Esophagus muscularis mucosa (tissue), 4 donors: Measurements from ENCODE around the gene CDH4. TPM values are rescaled to one million over a fixed set of nuclear protein-coding genes. Genes with fewer than 3 reads are reported as not detected.

ENCODE experiments used
- DNase-seq: peaks from one replicate; pipeline ENCODE4 v3.0.0-alpha.2; 2017; ENCODE audit errors: extremely low spot score
- H3K27ac ChIP-seq, 4 donors: fragments of 200-600 bp; sonication (generic); replicated peaks in 1 of 4; 1 replicate in 3 of 4; 2 replicates in 1 of 4; pipeline ENCODE4 v1.5.1; 2016 to 2019; ENCODE audit warnings: mild to moderate bottlenecking in 1 of 4
- H3K27me3 ChIP-seq, 4 donors: fragments of 200-600 bp; sonication (generic); one replicate each; pipeline versions ENCODE4 v1.5.1 to v1.6.0; 2016 to 2019
- H3K36me3 ChIP-seq, 4 donors: fragments of 200-600 bp; sonication (generic); one replicate each; pipeline ENCODE4 v1.5.1; 2016 to 2019
- H3K4me1 ChIP-seq, 4 donors: fragments of 200-600 bp; sonication (generic); one replicate each; pipeline ENCODE4 v1.5.1; 2016 to 2019
- H3K4me3 ChIP-seq, 4 donors: fragments of 200-600 bp; sonication (generic); 1 replicate in 2 of 4; 2 replicates in 2 of 4; pipeline ENCODE4 v1.5.1; 2016 to 2019; ENCODE audit warnings: mild to moderate bottlenecking in 4 of 4, moderate library complexity in 1 of 4
- H3K9me3 ChIP-seq, 4 donors: fragments of 200-600 bp; sonication (generic); 1 replicate in 3 of 4; 2 replicates in 1 of 4; pipeline ENCODE4 v1.5.1; 2016 to 2019
- CTCF ChIP-seq, 3 experiments: fragments of 200-600 bp in 2 of 3; fragments of 450-650 bp in 1 of 3; sonication (generic) in 2 of 3; IDR thresholded peaks; one replicate each; pipeline ENCODE4 v1.5.1; 2017 to 2019; ENCODE audit warnings: antibody characterized with exemption in 3 of 3, mild to moderate bottlenecking in 2 of 3, moderate library complexity in 1 of 3
- EP300 ChIP-seq: sonication (generic); formaldehyde crosslinking; IDR thresholded peaks from one replicate; pipeline ENCODE4 v1.6.1; 2017; ENCODE audit warnings: antibody characterized with exemption
- POLR2A ChIP-seq: fragments of 450-650 bp; IDR thresholded peaks from one replicate; pipeline ENCODE4 v1.6.1; 2017; ENCODE audit warnings: antibody characterized with exemption, moderate library complexity, mild to moderate bottlenecking, low read depth
- POLR2AphosphoS5 ChIP-seq, 2 donors: sonication (generic); formaldehyde crosslinking; IDR thresholded peaks; one replicate each; pipeline ENCODE4 v1.6.1; 2017; ENCODE audit warnings: antibody characterized with exemption in 2 of 2
- WGBS: methylation state at CpG from one replicate; pipeline ENCODE4 v1.1.5; 2018; 5-methylcytosine and 5-hydroxymethylcytosine counted together
- intact Hi-C: fragments of 100-400 bp; cut with DNase I; formaldehyde crosslinking; loops from one replicate; pipeline ENCODE4 v1.15.1; 2023
- total RNA-seq, 4 donors: library from RNA; depleted of rRNA; stranded (reverse); fragments of >200 nt; gene quantifications; one replicate each; pipeline versions ENCODE4 v1.1.0 to v1.2.1, GENCODE V29; 2016

Gene CDH4
- total RNA-seq, 4 donors from 2014 or later: 0.42 to 1.3 (median 0.48) TPM

- intact Hi-C loops: no loop called here
- Histone ChIP-seq H3K9me3 (no peaks in the 10 kb centered on the region), H3K27me3 (peaks cover 0 to 21% (median 0%) of the 10 kb centered on the region in 4 donors), H3K4me1 (no peaks in the 10 kb centered on the region), H3K36me3 (no peaks in the 10 kb centered on the region), H3K27ac (no peak overlapping the region), H3K4me3 (no peak overlapping the region)
- WGBS: 97% methylated on average over 10 of the region's 12 CpGs
- no peak for DNase-seq
- TF ChIP-seq POLR2A (no peak), CTCF (IDR thresholded peaks at IDR 0.05) (no peak), POLR2AphosphoS5 (IDR thresholded peaks at IDR 0.05) (no peak), EP300 (no peak)
Observed at GRCh38 chr20:61929561-61929960, 677.5 kb downstream of the CDH4 start.

- no peak for TF ChIP-seq POLR2AphosphoS5 (IDR thresholded peaks at IDR 0.05)
- no peak for TF ChIP-seq POLR2A
- TF ChIP-seq CTCF (IDR thresholded peaks at IDR 0.05): no peak
- TF ChIP-seq EP300: no peak
- Histone ChIP-seq H3K9me3 (no peaks in the 10 kb centered on the region), H3K27me3 (peaks cover 0 to 20% (median 0%) of the 10 kb centered on the region in 4 donors), H3K36me3 (no peaks in the 10 kb centered on the region), H3K4me3 (no peak overlapping the region), H3K27ac (no peak overlapping the region), H3K4me1 (no peaks in the 10 kb centered on the region)
- no peak for DNase-seq
- 100% methylated on average over 3 of the region's 12 CpGs for WGBS
- intact Hi-C loops: no loop called here
Observed at GRCh38 chr20:61929971-61930666, 678.1 kb downstream of the CDH4 start.

- no peak overlapping the region for H3K27ac ChIP-seq
- H3K27me3 ChIP-seq: peaks cover 0 to 26% (median 0%) of the 10 kb centered on the region in 4 donors
- H3K4me1 ChIP-seq: no peaks in the 10 kb centered on the region
- H3K4me3 ChIP-seq: no peak overlapping the region
- WGBS: 72% methylated on average over 12 of the region's 28 CpGs
- intact Hi-C loops: no loop called here
- no peak for DNase-seq
- no peaks in the 10 kb centered on the region for H3K36me3 ChIP-seq
- H3K9me3 ChIP-seq: no peaks in the 10 kb centered on the region
- TF ChIP-seq EP300 (no peak), CTCF (IDR thresholded peaks at IDR 0.05) (no peak), POLR2AphosphoS5 (IDR thresholded peaks at IDR 0.05) (no peak), POLR2A (no peak)
Observed at GRCh38 chr20:61930776-61931475, 678.9 kb downstream of the CDH4 start.

GRCh38 chr20:61931476-61932198 lies 679.6 kb downstream of the CDH4 start:
- no peak overlapping the region for H3K27ac ChIP-seq
- H3K36me3 ChIP-seq: no peaks in the 10 kb centered on the region
- no peak overlapping the region for H3K4me3 ChIP-seq
- intact Hi-C loops: no loop called here
- H3K9me3 ChIP-seq: no peaks in the 10 kb centered on the region
- no peaks in the 10 kb centered on the region for H3K4me1 ChIP-seq
- TF ChIP-seq EP300: no peak
- TF ChIP-seq CTCF (IDR thresholded peaks at IDR 0.05): no peak
- no peak for TF ChIP-seq POLR2A
- no peak for DNase-seq
- 85% methylated on average over 12 of the region's 14 CpGs for WGBS
- peaks cover 0 to 30% (median 0%) of the 10 kb centered on the region in 4 donors for H3K27me3 ChIP-seq
